ENCODE measurements around the gene TBC1D9B.

Gene TBC1D9B

GRCh38 chr5:179904463-179905160 is 3.1 kb downstream of the TBC1D9B start:
- peaks cover 57% of the 10 kb centered on the region for H3K79me2 ChIP-seq (ENCODE audit: low read length)
- H3K36me3 ChIP-seq (replicated peaks; ENCODE audit: low read depth, low read length), result peaks cover 56% of the 10 kb centered on the region
- H4K20me1 ChIP-seq (ENCODE audit: insufficient read depth, low read length), result peaks cover 19% of the 10 kb centered on the region
- no peak overlapping the region for H3K4me2 ChIP-seq (ENCODE audit: low read length)
- H3K27me3 ChIP-seq (ENCODE audit: low read depth, low read length), result no peaks in the 10 kb centered on the region
- TF ChIP-seq EZH2phosphoT487 (IDR thresholded peaks at IDR 0.05; ENCODE audit: low read depth) (no peak), CTCF (IDR thresholded peaks at IDR 0.05; ENCODE audit: low read depth, low read length) (no peak)
- no peak overlapping the region for H2AFZ ChIP-seq (ENCODE audit: low read depth, low read length)
- H3K4me3 ChIP-seq (ENCODE audit: low read length), result no peak overlapping the region
- H3K27ac ChIP-seq (ENCODE audit: low read length), result no peak overlapping the region
- no peaks in the 10 kb centered on the region for H3K9me3 ChIP-seq (ENCODE audit: insufficient read depth, low read length)
- peaks cover 19% of the 10 kb centered on the region for H3K4me1 ChIP-seq (ENCODE audit: low read length)
- H3K9ac ChIP-seq (ENCODE audit: low read length), result no peak overlapping the region

- no peak overlapping the region for H3K27ac ChIP-seq (ENCODE audit: low read length)
- H3K4me2 ChIP-seq (ENCODE audit: low read length), result no peak overlapping the region
- H2AFZ ChIP-seq (ENCODE audit: low read depth, low read length), result no peak overlapping the region
- H3K27me3 ChIP-seq (ENCODE audit: low read depth, low read length), result no peaks in the 10 kb centered on the region
- no peak overlapping the region for H3K9ac ChIP-seq (ENCODE audit: low read length)
- TF ChIP-seq EZH2phosphoT487 (IDR thresholded peaks at IDR 0.05; ENCODE audit: low read depth), result no peak
- no peak for TF ChIP-seq CTCF (IDR thresholded peaks at IDR 0.05; ENCODE audit: low read depth, low read length)
- peaks cover 57% of the 10 kb centered on the region for H3K79me2 ChIP-seq (ENCODE audit: low read length)
- peaks cover 9% of the 10 kb centered on the region for H3K4me1 ChIP-seq (ENCODE audit: low read length)
- no peak overlapping the region for H3K4me3 ChIP-seq (ENCODE audit: low read length)
- H3K9me3 ChIP-seq (ENCODE audit: insufficient read depth, low read length), result no peaks in the 10 kb centered on the region
- H4K20me1 ChIP-seq (ENCODE audit: insufficient read depth, low read length), result peaks cover 19% of the 10 kb centered on the region
- H3K36me3 ChIP-seq (replicated peaks; ENCODE audit: low read depth, low read length), result peaks cover 68% of the 10 kb centered on the region
Observed at GRCh38 chr5:179902763-179903158, 4.9 kb downstream of the TBC1D9B start.

GRCh38 chr5:179901915-179902762 is 5.6 kb downstream of the TBC1D9B start:
- Histone ChIP-seq H2AFZ (ENCODE audit: low read depth, low read length) (no peak overlapping the region), H3K9me3 (ENCODE audit: insufficient read depth, low read length) (no peaks in the 10 kb centered on the region), H3K36me3 (replicated peaks; ENCODE audit: low read depth, low read length) (peaks cover 72% of the 10 kb centered on the region), H3K27me3 (ENCODE audit: low read depth, low read length) (no peaks in the 10 kb centered on the region), H3K27ac (ENCODE audit: low read length) (no peak overlapping the region), H3K9ac (ENCODE audit: low read length) (no peak overlapping the region), H3K4me3 (ENCODE audit: low read length) (no peak overlapping the region), H4K20me1 (ENCODE audit: insufficient read depth, low read length) (peaks cover 19% of the 10 kb centered on the region), H3K79me2 (ENCODE audit: low read length) (peaks cover 52% of the 10 kb centered on the region), H3K4me1 (ENCODE audit: low read length) (peaks cover 9% of the 10 kb centered on the region), H3K4me2 (ENCODE audit: low read length) (no peak overlapping the region)
- no peak for TF ChIP-seq CTCF (IDR thresholded peaks at IDR 0.05; ENCODE audit: low read depth, low read length)
- TF ChIP-seq EZH2phosphoT487 (IDR thresholded peaks at IDR 0.05; ENCODE audit: low read depth), result no peak

- H3K4me3 ChIP-seq (ENCODE audit: low read length), result no peak overlapping the region
- no peak overlapping the region for H2AFZ ChIP-seq (ENCODE audit: low read depth, low read length)
- peaks cover 68% of the 10 kb centered on the region for H3K36me3 ChIP-seq (replicated peaks; ENCODE audit: low read depth, low read length)
- TF ChIP-seq CTCF (IDR thresholded peaks at IDR 0.05; ENCODE audit: low read depth, low read length) (no peak), EZH2phosphoT487 (IDR thresholded peaks at IDR 0.05; ENCODE audit: low read depth) (no peak)
- H3K4me2 ChIP-seq (ENCODE audit: low read length), result no peak overlapping the region
- H3K79me2 ChIP-seq (ENCODE audit: low read length), result peaks cover 45% of the 10 kb centered on the region
- peaks cover 15% of the 10 kb centered on the region for H4K20me1 ChIP-seq (ENCODE audit: insufficient read depth, low read length)
- H3K27ac ChIP-seq (ENCODE audit: low read length), result no peak overlapping the region
- peaks cover 5% of the 10 kb centered on the region for H3K4me1 ChIP-seq (ENCODE audit: low read length)
- no peaks in the 10 kb centered on the region for H3K9me3 ChIP-seq (ENCODE audit: insufficient read depth, low read length)
- no peak overlapping the region for H3K9ac ChIP-seq (ENCODE audit: low read length)
- H3K27me3 ChIP-seq (ENCODE audit: low read depth, low read length), result no peaks in the 10 kb centered on the region
Observed at GRCh38 chr5:179901462-179901861, 6.2 kb downstream of the TBC1D9B start.
